ENCODE data around the gene SRCAP. TPM values are rescaled to one million over a fixed set of nuclear protein-coding genes. Genes with fewer than 3 reads are reported as not detected.
A peak's percentile ranks its signal among the peaks of the same experiment; 100 is the strongest.

The SRCAP gene
- total RNA-seq, 1 donor from 2014 or later, result 94.5 TPM

GRCh38 chr16:30656974-30657865 is 41.8 kb upstream of the SRCAP start:
- TF ChIP-seq, protein P1, sequence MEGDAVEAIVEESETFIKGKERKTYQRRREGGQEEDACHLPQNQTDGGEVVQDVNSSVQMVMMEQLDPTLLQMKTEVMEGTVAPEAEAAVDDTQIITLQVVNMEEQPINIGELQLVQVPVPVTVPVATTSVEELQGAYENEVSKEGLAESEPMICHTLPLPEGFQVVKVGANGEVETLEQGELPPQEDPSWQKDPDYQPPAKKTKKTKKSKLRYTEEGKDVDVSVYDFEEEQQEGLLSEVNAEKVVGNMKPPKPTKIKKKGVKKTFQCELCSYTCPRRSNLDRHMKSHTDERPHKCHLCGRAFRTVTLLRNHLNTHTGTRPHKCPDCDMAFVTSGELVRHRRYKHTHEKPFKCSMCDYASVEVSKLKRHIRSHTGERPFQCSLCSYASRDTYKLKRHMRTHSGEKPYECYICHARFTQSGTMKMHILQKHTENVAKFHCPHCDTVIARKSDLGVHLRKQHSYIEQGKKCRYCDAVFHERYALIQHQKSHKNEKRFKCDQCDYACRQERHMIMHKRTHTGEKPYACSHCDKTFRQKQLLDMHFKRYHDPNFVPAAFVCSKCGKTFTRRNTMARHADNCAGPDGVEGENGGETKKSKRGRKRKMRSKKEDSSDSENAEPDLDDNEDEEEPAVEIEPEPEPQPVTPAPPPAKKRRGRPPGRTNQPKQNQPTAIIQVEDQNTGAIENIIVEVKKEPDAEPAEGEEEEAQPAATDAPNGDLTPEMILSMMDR (conservative IDR thresholded peaks at IDR 0.05), result no peak
- Mint-ChIP-seq H3K4me1 (peaks cover 39% of the 10 kb centered on the region), H3K36me3 (ENCODE audit: low read depth) (peaks cover 5% of the 10 kb centered on the region), H3K27ac (ENCODE audit: unreplicated experiment) (peak overlapping the region; percentile 93), H3K4me3 (peak overlapping the region; percentile 86), H3K9me3 (no peaks in the 10 kb centered on the region), H3K27me3 (ENCODE audit: low read depth) (peaks cover 3% of the 10 kb centered on the region)
- DNase-seq (ENCODE audit: low read depth, low spot score), result no peak

DNA sequence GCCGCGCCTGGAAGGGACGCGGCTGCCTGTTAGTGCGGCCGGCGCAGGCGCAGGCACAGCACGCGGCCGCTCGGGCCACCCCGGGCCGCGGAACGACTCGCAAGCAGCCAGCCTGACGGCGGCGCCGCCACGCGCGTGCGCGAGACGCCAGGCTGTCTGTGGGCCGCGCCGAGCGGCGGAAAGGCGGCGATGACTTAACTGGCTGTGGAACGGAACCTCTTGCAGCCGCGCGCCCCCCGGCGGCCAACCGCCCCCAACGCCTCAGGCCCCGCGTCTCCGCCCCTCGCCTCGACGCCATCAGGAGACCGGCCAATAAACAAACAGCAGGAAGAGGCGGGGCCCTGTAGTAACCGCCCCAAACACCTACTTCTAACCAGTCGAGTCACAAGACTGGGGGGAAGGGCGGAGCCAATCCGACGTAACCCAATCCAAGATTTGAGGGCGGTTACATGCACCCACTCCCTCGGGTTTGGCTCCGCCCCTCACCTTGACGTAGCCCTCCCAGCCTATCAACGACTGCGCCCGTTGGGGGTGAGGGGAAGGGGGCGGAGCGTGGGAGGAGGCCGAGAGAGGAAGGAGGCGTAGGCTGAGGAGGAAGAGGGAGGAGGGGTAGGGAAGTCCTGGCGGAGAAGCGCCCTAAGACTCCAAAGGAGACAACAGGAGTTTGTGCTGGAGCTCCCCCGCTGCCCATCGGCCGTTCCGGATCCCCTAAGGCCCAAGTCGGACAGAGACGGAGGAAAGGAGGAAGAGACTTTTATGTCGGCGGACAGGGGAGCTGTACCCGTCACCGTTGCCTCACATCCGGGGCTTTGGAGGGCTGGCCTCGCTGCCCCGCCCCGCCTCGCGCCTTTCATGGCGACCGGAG is 40.9 kb upstream of the SRCAP start, which contains the start of gene FBRS:
FBRS (plus strand) TSS at position 566 of the 865 bp plus-strand sequence. CDS start 1,088 bp downstream, outside the sequence.
- Mint-ChIP-seq H3K27ac (ENCODE audit: unreplicated experiment) (peak within 1 kb of the TSS; percentile 99), H3K4me1 (peaks cover 33% of the 10 kb centered on the region), H3K27me3 (ENCODE audit: low read depth) (peaks cover 3% of the 10 kb centered on the region), H3K36me3 (ENCODE audit: low read depth) (peaks cover 6% of the 10 kb centered on the region), H3K4me3 (peak within 1 kb of the TSS; percentile 97), H3K9me3 (no peaks in the 10 kb centered on the region)
- TF ChIP-seq, protein P1 (conservative IDR thresholded peaks at IDR 0.05), result peak; percentile 79
- DNase-seq (ENCODE audit: low read depth, low spot score), result peak; percentile 99

DNA sequence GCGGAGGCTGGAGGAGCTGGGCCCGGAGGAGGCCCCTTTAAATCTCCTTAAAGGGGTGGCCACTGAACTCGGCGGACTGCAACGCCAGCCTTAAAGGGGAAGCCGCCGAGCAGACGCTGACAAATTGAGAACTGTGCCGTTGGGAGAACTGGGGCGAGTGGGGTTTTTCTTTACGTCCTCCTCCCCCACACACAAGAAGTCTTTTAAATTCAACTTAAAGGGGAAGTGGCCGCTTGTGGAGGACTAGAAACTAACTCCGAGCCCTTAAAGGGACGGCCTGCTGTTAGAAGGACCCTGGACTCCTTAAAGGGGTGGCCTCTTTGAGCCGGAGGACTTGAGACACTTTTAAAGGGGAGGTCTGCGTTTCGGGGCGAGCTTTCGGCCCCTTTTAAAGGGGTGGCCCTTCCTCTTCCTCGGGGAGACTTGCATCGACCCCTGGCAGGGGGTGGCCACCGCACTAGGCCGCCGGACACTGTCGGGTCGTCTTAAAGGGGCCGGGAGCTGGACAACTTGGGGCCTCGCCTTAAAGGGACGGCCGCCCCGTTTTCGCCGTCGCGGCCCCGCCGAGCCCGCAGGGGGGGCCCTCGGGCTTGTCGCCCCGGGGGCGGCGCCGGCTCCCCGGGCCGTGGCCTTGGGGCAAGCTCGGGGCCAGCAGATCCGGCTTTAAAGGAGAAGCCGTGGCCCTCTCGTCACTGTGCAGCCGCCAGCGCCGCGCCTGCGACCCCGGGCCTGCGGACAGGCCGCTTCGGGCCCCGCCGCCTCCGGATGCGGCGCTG is 40.1 kb upstream of the SRCAP start:
- H3K27me3 Mint-ChIP-seq (ENCODE audit: low read depth), result peaks cover 3% of the 10 kb centered on the region
- peaks cover 39% of the 10 kb centered on the region for H3K4me1 Mint-ChIP-seq
- H3K9me3 Mint-ChIP-seq, result no peaks in the 10 kb centered on the region
- DNase-seq (ENCODE audit: low read depth, low spot score), result no peak
- H3K4me3 Mint-ChIP-seq, result peak overlapping the region; percentile 97
- TF ChIP-seq, protein P1 (conservative IDR thresholded peaks at IDR 0.05), result no peak
- peak overlapping the region; percentile 99 for H3K27ac Mint-ChIP-seq (ENCODE audit: unreplicated experiment)
- peaks cover 9% of the 10 kb centered on the region for H3K36me3 Mint-ChIP-seq (ENCODE audit: low read depth)

DNA sequence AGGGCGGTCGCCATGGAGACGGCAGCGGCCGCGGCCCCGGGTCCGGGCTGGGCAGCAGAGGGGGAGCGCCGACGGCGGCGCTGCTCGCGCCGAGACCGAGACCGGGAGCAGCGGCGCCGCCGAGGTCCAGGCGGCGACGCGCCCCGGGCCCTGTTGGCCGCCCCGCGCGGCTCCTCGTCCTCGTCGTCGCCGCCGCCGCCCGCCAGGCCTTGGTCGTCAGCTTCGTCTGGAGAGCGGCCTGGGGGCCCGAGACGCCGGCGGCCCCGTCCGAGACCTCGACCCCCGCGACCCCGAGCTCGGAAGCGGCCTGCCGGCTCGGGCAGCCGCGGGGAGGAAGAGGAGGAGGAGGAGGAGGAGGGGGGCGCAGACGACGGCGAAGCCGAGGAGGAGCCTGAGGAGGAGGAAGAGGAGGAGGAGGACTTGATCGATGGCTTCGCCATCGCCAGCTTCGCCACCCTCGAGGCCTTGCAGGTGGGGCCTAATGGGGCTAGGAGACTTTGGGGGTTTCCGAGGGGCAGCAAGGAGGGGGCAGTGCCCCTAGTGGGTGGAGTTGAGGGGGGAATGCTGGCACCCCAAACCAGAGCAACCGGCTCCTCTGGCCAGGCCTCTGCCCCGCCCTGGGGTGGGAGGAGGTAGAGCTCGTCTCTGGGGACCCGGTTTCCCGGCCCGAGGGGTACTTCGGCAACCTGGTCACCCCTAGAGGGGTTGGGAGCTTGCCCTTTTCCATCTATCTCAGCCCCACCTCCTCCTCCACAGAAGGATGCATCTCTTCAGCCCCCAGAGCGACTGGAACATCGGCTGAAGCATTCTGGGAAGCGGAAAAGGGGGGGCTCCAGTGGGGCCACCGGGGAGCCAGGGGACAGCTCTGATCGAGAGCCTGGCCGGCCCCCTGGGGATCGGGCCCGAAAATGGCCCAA is 39.2 kb upstream of the SRCAP start:
- Mint-ChIP-seq H3K36me3 (ENCODE audit: low read depth) (peaks cover 9% of the 10 kb centered on the region), H3K4me1 (peaks cover 39% of the 10 kb centered on the region), H3K9me3 (no peaks in the 10 kb centered on the region), H3K27ac (ENCODE audit: unreplicated experiment) (no peak overlapping the region), H3K4me3 (peak overlapping the region; percentile 79), H3K27me3 (ENCODE audit: low read depth) (peaks cover 3% of the 10 kb centered on the region)
- DNase-seq (ENCODE audit: low read depth, low spot score), result no peak
- TF ChIP-seq, protein P1 (conservative IDR thresholded peaks at IDR 0.05), result no peak

Data from neural crest cell (in vitro differentiated cells).